ENCODE results near the gene SPAG17. TPM values are rescaled to one million over a fixed set of nuclear protein-coding genes. Genes with fewer than 3 reads are reported as not detected.

The SPAG17 gene
- total RNA-seq, 2 experiments from 2014 or later: not detected

GRCh38 chr1:118047006-118047649, 137.9 kb downstream of the SPAG17 start:
- no peak overlapping the region for H2AFZ ChIP-seq (ENCODE audit: low read length)
- H3K36me3 ChIP-seq (ENCODE audit: insufficient read depth, low read length): no peaks in the 10 kb centered on the region
- H3K4me1 ChIP-seq (ENCODE audit: insufficient read depth, low read length, poor library complexity, severe bottlenecking): no peaks in the 10 kb centered on the region
- intact Hi-C loops (cut with micrococcal nuclease; ENCODE audit: unreplicated experiment): no loop called here
- no peak overlapping the region for H3K27ac ChIP-seq (ENCODE audit: low read depth, low read length, poor library complexity, severe bottlenecking)
- CTCF ChIA-PET (ENCODE audit: unreplicated experiment): no interaction called here
- no peak for DNase-seq (ENCODE audit: low spot score)
- no peak overlapping the region for H3K4me2 ChIP-seq (ENCODE audit: low read length)
- POLR2A ChIA-PET: no interaction called here
- H3K79me2 ChIP-seq (ENCODE audit: insufficient read depth, low read depth, low read length): no peaks in the 10 kb centered on the region
- no peaks in the 10 kb centered on the region for H3K9me3 ChIP-seq (ENCODE audit: low read length)
- H3K9me2 ChIP-seq (ENCODE audit: insufficient read depth, low read length): no peaks in the 10 kb centered on the region
- TF ChIP-seq CTCF (conservative IDR thresholded peaks at IDR 0.05; ENCODE audit: low read length) (no peak), EZH2phosphoT487 (IDR thresholded peaks at IDR 0.05; ENCODE audit: borderline replicate concordance, low read depth, low read length) (no peak)
- H3K4me3 ChIP-seq (ENCODE audit: low read depth, low read length, poor library complexity, severe bottlenecking): no peak overlapping the region
- BruUV-seq (replicated peaks): no TSS peak
- no peaks in the 10 kb centered on the region for H4K20me1 ChIP-seq (ENCODE audit: insufficient read depth, low read length)

GRCh38 chr1:118043624-118044023, 141.4 kb downstream of the SPAG17 start:
- TF ChIP-seq CTCF (conservative IDR thresholded peaks at IDR 0.05; ENCODE audit: low read length) (no peak), EZH2phosphoT487 (IDR thresholded peaks at IDR 0.05; ENCODE audit: borderline replicate concordance, low read depth, low read length) (no peak)
- H3K36me3 ChIP-seq (ENCODE audit: insufficient read depth, low read length): no peaks in the 10 kb centered on the region
- H3K4me2 ChIP-seq (ENCODE audit: low read length): no peak overlapping the region
- H3K9me2 ChIP-seq (ENCODE audit: insufficient read depth, low read length): no peaks in the 10 kb centered on the region
- H3K27ac ChIP-seq (ENCODE audit: low read depth, low read length, poor library complexity, severe bottlenecking): no peak overlapping the region
- no peaks in the 10 kb centered on the region for H3K9me3 ChIP-seq (ENCODE audit: low read length)
- ChIA-PET CTCF (ENCODE audit: unreplicated experiment) (no interaction called here), POLR2A (interaction anchor here (0.7 to 0.8 kb wide), 2 partner anchors 12 to 1364 kb away, joined by 3 to 6 read pairs; no protein-coding TSS in a partner anchor)
- H3K4me3 ChIP-seq (ENCODE audit: low read depth, low read length, poor library complexity, severe bottlenecking): no peak overlapping the region
- H3K4me1 ChIP-seq (ENCODE audit: insufficient read depth, low read length, poor library complexity, severe bottlenecking): no peaks in the 10 kb centered on the region
- H3K79me2 ChIP-seq (ENCODE audit: insufficient read depth, low read depth, low read length): no peaks in the 10 kb centered on the region
- BruUV-seq (replicated peaks): no TSS peak
- H4K20me1 ChIP-seq (ENCODE audit: insufficient read depth, low read length): no peaks in the 10 kb centered on the region
- no peak overlapping the region; the same call in 1 of the 2 replicates for H2AFZ ChIP-seq (ENCODE audit: low read length)
- intact Hi-C loops (cut with micrococcal nuclease; ENCODE audit: unreplicated experiment): no loop called here
- no peak for DNase-seq (ENCODE audit: low spot score)

- Histone ChIP-seq H3K9me3 (ENCODE audit: low read length) (no peaks in the 10 kb centered on the region), H2AFZ (ENCODE audit: low read length) (no peak overlapping the region), H3K4me2 (ENCODE audit: low read length) (no peak overlapping the region), H3K4me1 (ENCODE audit: insufficient read depth, low read length, poor library complexity, severe bottlenecking) (no peaks in the 10 kb centered on the region), H3K79me2 (ENCODE audit: insufficient read depth, low read depth, low read length) (no peaks in the 10 kb centered on the region), H3K36me3 (ENCODE audit: insufficient read depth, low read length) (no peaks in the 10 kb centered on the region), H4K20me1 (ENCODE audit: insufficient read depth, low read length) (no peaks in the 10 kb centered on the region), H3K27ac (ENCODE audit: low read depth, low read length, poor library complexity, severe bottlenecking) (no peak overlapping the region), H3K4me3 (ENCODE audit: low read depth, low read length, poor library complexity, severe bottlenecking) (no peak overlapping the region), H3K9me2 (ENCODE audit: insufficient read depth, low read length) (no peaks in the 10 kb centered on the region)
- CTCF ChIA-PET (ENCODE audit: unreplicated experiment): no interaction called here
- POLR2A ChIA-PET: no interaction called here
- intact Hi-C loops (cut with micrococcal nuclease; ENCODE audit: unreplicated experiment): no loop called here
- DNase-seq (ENCODE audit: low spot score): no peak
- no TSS peak for BruUV-seq (replicated peaks)
- no peak for TF ChIP-seq EZH2phosphoT487 (IDR thresholded peaks at IDR 0.05; ENCODE audit: borderline replicate concordance, low read depth, low read length)
- no peak for TF ChIP-seq CTCF (conservative IDR thresholded peaks at IDR 0.05; ENCODE audit: low read length)
Observed at GRCh38 chr1:118042501-118042900, 142.5 kb downstream of the SPAG17 start.

Measured in OCI-LY7 (cell line).